IMR-90 (cell line): ENCODE data around the gene XPO6. TPM values are rescaled to one million over a fixed set of nuclear protein-coding genes. Genes with fewer than 3 reads are reported as not detected.

Experiments used
- ATAC-seq: fragments of 200-7000 bp; cut with Tn5 transposase; 2 replicates; pipeline ENCODE4 v1.9.1; 2020; ENCODE audit warnings: low read depth, mild to moderate bottlenecking, moderate library complexity
- BruUV-seq: library from RNA; stranded (reverse); fragments of 400-500 nt; replicated peaks from 2 replicates; lab custom pipeline; 2021; lab: Mats Ljungman, UMichigan
- CTCF ChIA-PET: fragments of 300-600 bp; formaldehyde crosslinking; extraction: SDS; loops from one replicate; lab custom pipeline; 2021; ENCODE audit warnings: antibody characterized with exemption; lab: Yijun Ruan, JAX
- POLR2A ChIA-PET: fragments of 300-600 bp; sonication (Branson Sonifier 250); formaldehyde crosslinking; loops from one replicate; lab custom pipeline; 2022; ENCODE audit warnings: antibody characterized with exemption; ENCODE audit not compliant: unreplicated experiment; lab: Charles Lee
- DNase-seq: peaks from one replicate; pipeline ENCODE4 v3.0.0; 2013
- H2AFZ ChIP-seq: replicated peaks from 2 replicates; pipeline ENCODE3; 2013; ENCODE audit warnings: low read length, mild to moderate bottlenecking; ENCODE audit not compliant: poor library complexity
- H2AK5ac ChIP-seq: 2 replicates; pipeline ENCODE4 v1.6.1; 2013; ENCODE audit warnings: low read depth, low read length, inconsistent platforms
- H2AK9ac ChIP-seq: replicated peaks from 2 replicates; pipeline ENCODE3; 2013; ENCODE audit warnings: mild to moderate bottlenecking, low read depth, low read length, moderate library complexity; ENCODE audit not compliant: poor library complexity
- H2BK120ac ChIP-seq: 2 replicates; pipeline ENCODE4 v1.6.1; 2013; ENCODE audit warnings: low read depth, low read length, inconsistent platforms
- H2BK15ac ChIP-seq: 3 replicates; pipeline ENCODE4 v1.6.1; 2013; ENCODE audit warnings: low read depth, low read length, inconsistent platforms
- H2BK20ac ChIP-seq: 2 replicates; pipeline ENCODE4 v1.6.1; 2013; ENCODE audit warnings: low read depth, mild to moderate bottlenecking, inconsistent platforms, low read length, moderate library complexity
- H2BK5ac ChIP-seq: 2 replicates; pipeline ENCODE4 v1.6.1; 2013; ENCODE audit warnings: mild to moderate bottlenecking, low read depth, low read length, inconsistent platforms; ENCODE audit not compliant: poor library complexity, severe bottlenecking
- H3K14ac ChIP-seq: replicated peaks from 2 replicates; pipeline ENCODE4 v1.6.1; 2013; ENCODE audit warnings: low read depth, low read length, inconsistent platforms
- H3K18ac ChIP-seq: 2 replicates; pipeline ENCODE4 v1.6.1; 2013; ENCODE audit warnings: low read depth, low read length, control low read depth
- H3K23ac ChIP-seq: 2 replicates; pipeline ENCODE4 v1.6.1; 2013; ENCODE audit warnings: low read depth, low read length, inconsistent platforms
- H3K27ac ChIP-seq: 2 replicates; pipeline ENCODE4 v1.5.1; 2013; ENCODE audit warnings: mild to moderate bottlenecking, control low read depth, low read length; ENCODE audit not compliant: insufficient read depth
- H3K27me3 ChIP-seq: 2 replicates; pipeline ENCODE4 v1.6.1; 2013; ENCODE audit warnings: low read length; ENCODE audit not compliant: control insufficient read depth, insufficient read depth
- H3K36me3 ChIP-seq: 2 replicates; pipeline ENCODE4 v1.6.1; 2013; ENCODE audit warnings: low read length, mixed read lengths; ENCODE audit not compliant: control insufficient read depth, insufficient read depth
- H3K4ac ChIP-seq: 2 replicates; pipeline ENCODE4 v1.6.1; 2013; ENCODE audit warnings: low read depth, low read length, inconsistent platforms
- H3K4me1 ChIP-seq: 2 replicates; pipeline ENCODE4 v1.6.1; 2013; ENCODE audit warnings: low read length, mixed read lengths; ENCODE audit not compliant: control insufficient read depth, insufficient read depth
- H3K4me2 ChIP-seq: 2 replicates; pipeline ENCODE4 v1.6.1; 2013; ENCODE audit warnings: low read depth, mild to moderate bottlenecking, control low read depth, low read length, moderate library complexity
- H3K4me3 ChIP-seq: 2 replicates; pipeline ENCODE4 v1.5.1; 2013; ENCODE audit warnings: low read depth, mild to moderate bottlenecking, control low read depth, low read length, moderate library complexity; ENCODE audit not compliant: insufficient read depth
- H3K56ac ChIP-seq: 2 replicates; pipeline ENCODE4 v1.6.1; 2013; ENCODE audit warnings: low read length, inconsistent platforms; ENCODE audit not compliant: insufficient read depth; ENCODE audit errors: extremely low read depth
- H3K79me1 ChIP-seq, 2 experiments: 2 replicates each; pipeline ENCODE4 v1.6.1; 2013; ENCODE audit warnings: low read length in 2 of 2, inconsistent platforms in 1 of 2, low read depth in 1 of 2
- H3K9ac ChIP-seq: 2 replicates; pipeline ENCODE4 v1.6.1; 2013; ENCODE audit warnings: low read depth, low read length, control low read depth
- H3K9me1 ChIP-seq: 2 replicates; pipeline ENCODE4 v1.6.1; 2013; ENCODE audit warnings: low read length, inconsistent platforms; ENCODE audit not compliant: insufficient read depth
- H3K9me3 ChIP-seq: 2 replicates; pipeline ENCODE4 v1.6.1; 2013; ENCODE audit warnings: low read length; ENCODE audit not compliant: control insufficient read depth, insufficient read depth
- H4K20me1 ChIP-seq: 2 replicates; pipeline ENCODE4 v1.6.1; 2013; ENCODE audit warnings: low read length, inconsistent platforms; ENCODE audit not compliant: insufficient read depth
- H4K5ac ChIP-seq: 2 replicates; pipeline ENCODE4 v1.6.1; 2013; ENCODE audit warnings: mild to moderate bottlenecking, low read depth, low read length, control low read depth
- H4K8ac ChIP-seq, 2 experiments: 2 replicates each; pipeline ENCODE4 v1.6.1; 2013; ENCODE audit warnings: low read depth in 2 of 2, low read length in 2 of 2, control low read depth in 1 of 2, inconsistent platforms in 1 of 2
- H4K91ac ChIP-seq: 2 replicates; pipeline ENCODE4 v1.6.1; 2013; ENCODE audit warnings: low read depth, low read length, inconsistent platforms; ENCODE audit not compliant: insufficient read depth
- BHLHE40 ChIP-seq: fragments of 150-350 bp; IDR thresholded peaks from 2 replicates; pipeline ENCODE4 v1.6.1; 2016; ENCODE audit warnings: mild to moderate bottlenecking, low read depth, low read length
- CEBPB ChIP-seq: IDR thresholded peaks from 2 replicates; pipeline ENCODE4 v1.6.1; 2012; ENCODE audit warnings: low read depth, low read length, improper control_type of control experiment
- CTCF ChIP-seq: conservative IDR thresholded peaks from 2 replicates; pipeline ENCODE4 v1.5.1; 2012; ENCODE audit warnings: mild to moderate bottlenecking, low read depth, low read length, improper control_type of control experiment
- FOS ChIP-seq: fragments of 150-350 bp; IDR thresholded peaks from 2 replicates; pipeline ENCODE4 v1.6.1; 2016; ENCODE audit warnings: low read depth, low read length
- USF2 ChIP-seq: fragments of 150-350 bp; IDR thresholded peaks from 2 replicates; pipeline ENCODE4 v1.6.1; 2017; ENCODE audit warnings: mild to moderate bottlenecking, antibody characterized with exemption, low read length, low read depth
- WGBS, 2 experiments: methylation state at CpG; one replicate each; pipeline versions ENCODE4 v1.1.5 to v1.1.7; 2013; ENCODE audit warnings: missing lambda C conversion rate in 2 of 2; ENCODE audit not compliant: insufficient read length in 1 of 2; ENCODE audit errors: extremely low coverage in 2 of 2; 5-methylcytosine and 5-hydroxymethylcytosine counted together
- dilution Hi-C: fragments of 300-500 bp; cut with HindIII; formaldehyde crosslinking; loops from one replicate; pipeline ENCODE4 v1.14.3; 2018; ENCODE audit warnings: low sequenced_read_pairs; ENCODE audit not compliant: unreplicated experiment
- in situ Hi-C: fragments of 300-500 bp; cut with MboI; formaldehyde crosslinking; loops from 3 replicates; pipeline ENCODE4 v1.14.3; 2019; ENCODE audit warnings: low sequenced_read_pairs, inconsistent platforms, mixed read lengths
- intact Hi-C: fragments of 100-400 bp; cut with micrococcal nuclease; formaldehyde crosslinking; loops from 2 replicates; pipeline ENCODE4 v1.10.0; 2022
- polyA plus RNA-seq, 3 experiments: library from polyadenylated mRNA; depleted of rRNA; stranded (reverse); fragments of >200 nt; gene quantifications; 2 replicates each; pipeline ENCODE4 v1.2.3, GENCODE V29; 2012; ENCODE audit warnings: low replicate concordance in 1 of 3
- total RNA-seq: library from RNA; depleted of rRNA; stranded (reverse); fragments of >200 nt; gene quantifications from 2 replicates; pipeline ENCODE4 v1.2.3, GENCODE V29; 2012

XPO6 gene
- total and polyA plus RNA-seq, 2 of the 4 experiments (the other 2 are of a cell fraction) = 108 to 184 TPM

- dilution Hi-C loops (no loop called here), in situ Hi-C loops (no loop called here), intact Hi-C loops (loop anchor here (2.0 kb wide), 1 partner anchor 17 kb away; no protein-coding TSS in a partner anchor)
- peak; percentile 82 for ATAC-seq
- H3K9ac ChIP-seq = peak overlapping the region; percentile 19
- BruUV-seq = no TSS peak
- peaks cover 21 to 83% of the 10 kb centered on the region in 2 experiments for H3K79me1 ChIP-seq
- H2AK5ac ChIP-seq = peak overlapping the region; percentile 95
- H2BK15ac ChIP-seq = peak overlapping the region; percentile 91; the same call in 1 of the 3 replicates
- CTCF ChIA-PET = interaction anchor here (0.6 to 1.5 kb wide), 3 partner anchors 9 to 29 kb away, joined by 3 to 4 read pairs (median 4); no protein-coding TSS in a partner anchor
- H3K14ac ChIP-seq = peak overlapping the region; percentile 86
- peak; percentile 97 for DNase-seq
- POLR2A ChIA-PET = interaction anchor here (0.5 to 0.6 kb wide), 2 partner anchors 9 to 71 kb away, joined by 3 to 11 read pairs; no protein-coding TSS in a partner anchor
- H4K5ac ChIP-seq = peak overlapping the region; percentile 52
- peaks cover 31% of the 10 kb centered on the region for H3K4me1 ChIP-seq
- peak overlapping the region; percentile 86 for H3K4ac ChIP-seq
- peaks cover 25% of the 10 kb centered on the region for H4K20me1 ChIP-seq
- peak overlapping the region; percentile 28 for H3K4me2 ChIP-seq
- peak overlapping the region; percentile 86 for H3K27ac ChIP-seq
- H2BK120ac ChIP-seq = peak overlapping the region; percentile 85
- H3K9me3 ChIP-seq = no peaks in the 10 kb centered on the region
- peaks cover 12% of the 10 kb centered on the region for H3K36me3 ChIP-seq
- H3K9me1 ChIP-seq = peaks cover 29% of the 10 kb centered on the region
- H3K27me3 ChIP-seq = no peaks in the 10 kb centered on the region
- no peak overlapping the region for H2AFZ ChIP-seq
- H2BK5ac ChIP-seq = peak overlapping the region; percentile 89
- peak overlapping the region; percentile 17 to 81 for H4K8ac ChIP-seq
- H2AK9ac ChIP-seq = peak overlapping the region; percentile 29
- H3K4me3 ChIP-seq = no peak overlapping the region
- TF ChIP-seq FOS (peak; percentile 90), CTCF (no peak), CEBPB (peak; percentile 84), BHLHE40 (peak; percentile 100), USF2 (peak; percentile 61)
- peak overlapping the region; percentile 81 for H2BK20ac ChIP-seq
- WGBS, 2 experiments = no CpG with 5 or more reads among the region's 2 CpGs
- H3K18ac ChIP-seq = peak overlapping the region; percentile 83
- peak overlapping the region; percentile 79; the same call in 1 of the 2 replicates for H3K23ac ChIP-seq
- peak overlapping the region; percentile 74; the same call in 1 of the 2 replicates for H3K56ac ChIP-seq
- peak overlapping the region; percentile 81 for H4K91ac ChIP-seq
Observed at GRCh38 chr16:28181515-28181914, 30.2 kb downstream of the XPO6 start.
